ENCODE data around the gene CREM. TPM values are rescaled to one million over a fixed set of nuclear protein-coding genes. Genes with fewer than 3 reads are reported as not detected.
A peak's percentile ranks its signal among the peaks of the same experiment; 100 is the strongest.

CREM gene
- total and polyA plus RNA-seq, 2 of the 8 experiments (the other 6 are each of a cell fraction or from before 2014, with no cell fraction given) = 18.7 to 21.9 TPM

- 0 out of 2 replicates have a peak, but pooled peaks have one; percentile 5 for TF ChIP-seq PHF8 (conservative IDR thresholded peaks at IDR 0.05; ENCODE audit: low read depth, low read length)
These were observed 69.0 kb downstream of the CREM start (continued) for GRCh38 chr10:35195361-35196306.
